Nephron (organoid): Measurements from ENCODE around the gene AGPAT2.

ENCODE experiments used
- H3K27ac Mint-ChIP-seq, 3 experiments: 2 replicates each; pipeline ENCODE4 v1.8.0; 2020; ENCODE audit warnings: mixed read lengths in 3 of 3, mild to moderate bottlenecking in 2 of 3, moderate library complexity in 1 of 3
- H3K27me3 Mint-ChIP-seq: 2 replicates; pipeline ENCODE4 v1.8.0; 2021; ENCODE audit warnings: low read depth, mild to moderate bottlenecking, moderate library complexity, mixed read lengths
- H3K36me3 Mint-ChIP-seq: 2 replicates; pipeline ENCODE4 v1.8.0; 2020; ENCODE audit warnings: low read depth, mixed read lengths
- H3K4me1 Mint-ChIP-seq: 2 replicates; pipeline ENCODE4 v1.8.0; 2020; ENCODE audit warnings: mixed read lengths
- H3K4me3 Mint-ChIP-seq, 3 experiments: 2 replicates each; pipeline ENCODE4 v1.8.0; 2020; ENCODE audit warnings: mild to moderate bottlenecking in 3 of 3, mixed read lengths in 3 of 3, moderate library complexity in 2 of 3
- H3K9me3 Mint-ChIP-seq: 2 replicates; pipeline ENCODE4 v1.8.0; 2020; ENCODE audit warnings: mixed read lengths
- TF ChIP-seq, protein P1 (sequence below), 3 experiments: fragments of 200-600 bp; sonication (generic); IDR thresholded peaks; one replicate each; pipeline ENCODE4 v1.5.0; 2021; ENCODE audit warnings: antibody characterized with exemption in 3 of 3; ENCODE audit not compliant: unreplicated experiment in 3 of 3

Gene AGPAT2

DNA sequence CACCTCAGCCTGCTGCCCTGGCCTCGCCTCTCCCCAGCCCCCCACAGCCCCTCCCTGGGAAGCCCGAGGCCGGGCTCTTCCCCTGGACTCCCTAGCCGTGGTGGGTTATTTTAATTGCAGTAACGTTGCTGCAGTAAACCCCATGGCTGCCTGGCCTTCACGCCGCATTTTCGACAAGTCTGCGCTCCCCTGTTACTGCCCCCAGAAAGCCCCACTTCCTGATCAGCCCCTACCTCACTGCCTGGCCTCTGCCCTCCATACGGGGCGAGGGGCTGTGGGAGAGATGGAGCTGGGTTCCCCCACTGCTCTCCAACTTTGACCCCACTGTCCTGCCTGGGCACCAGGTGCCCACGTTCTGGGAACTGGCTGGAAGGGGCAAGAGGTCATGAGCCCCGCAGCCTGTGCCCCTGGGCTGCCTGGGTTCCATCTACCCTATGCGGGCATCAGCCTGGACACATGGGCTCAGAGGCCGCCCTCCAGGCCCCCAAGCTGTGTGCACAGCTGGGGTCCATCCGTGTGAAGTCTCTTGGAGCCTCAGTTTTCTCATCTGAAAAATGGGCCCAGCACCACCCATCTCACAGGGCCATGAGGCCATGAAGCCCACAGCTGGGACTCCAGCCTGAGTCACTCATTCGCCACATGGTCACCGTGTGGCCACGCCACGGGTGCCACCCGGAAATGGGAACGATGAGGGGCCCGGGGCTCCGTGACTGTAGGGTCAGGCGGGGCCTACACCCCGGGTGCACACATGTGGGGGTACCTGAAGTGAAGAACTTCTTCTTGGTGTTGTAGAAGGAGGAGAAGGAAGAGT, 13.1 kb downstream of the AGPAT2 start:
- TF ChIP-seq, protein P1, sequence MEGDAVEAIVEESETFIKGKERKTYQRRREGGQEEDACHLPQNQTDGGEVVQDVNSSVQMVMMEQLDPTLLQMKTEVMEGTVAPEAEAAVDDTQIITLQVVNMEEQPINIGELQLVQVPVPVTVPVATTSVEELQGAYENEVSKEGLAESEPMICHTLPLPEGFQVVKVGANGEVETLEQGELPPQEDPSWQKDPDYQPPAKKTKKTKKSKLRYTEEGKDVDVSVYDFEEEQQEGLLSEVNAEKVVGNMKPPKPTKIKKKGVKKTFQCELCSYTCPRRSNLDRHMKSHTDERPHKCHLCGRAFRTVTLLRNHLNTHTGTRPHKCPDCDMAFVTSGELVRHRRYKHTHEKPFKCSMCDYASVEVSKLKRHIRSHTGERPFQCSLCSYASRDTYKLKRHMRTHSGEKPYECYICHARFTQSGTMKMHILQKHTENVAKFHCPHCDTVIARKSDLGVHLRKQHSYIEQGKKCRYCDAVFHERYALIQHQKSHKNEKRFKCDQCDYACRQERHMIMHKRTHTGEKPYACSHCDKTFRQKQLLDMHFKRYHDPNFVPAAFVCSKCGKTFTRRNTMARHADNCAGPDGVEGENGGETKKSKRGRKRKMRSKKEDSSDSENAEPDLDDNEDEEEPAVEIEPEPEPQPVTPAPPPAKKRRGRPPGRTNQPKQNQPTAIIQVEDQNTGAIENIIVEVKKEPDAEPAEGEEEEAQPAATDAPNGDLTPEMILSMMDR (IDR thresholded peaks at IDR 0.05; ENCODE audit: unreplicated experiment in 3 of 3) = no peak

DNA sequence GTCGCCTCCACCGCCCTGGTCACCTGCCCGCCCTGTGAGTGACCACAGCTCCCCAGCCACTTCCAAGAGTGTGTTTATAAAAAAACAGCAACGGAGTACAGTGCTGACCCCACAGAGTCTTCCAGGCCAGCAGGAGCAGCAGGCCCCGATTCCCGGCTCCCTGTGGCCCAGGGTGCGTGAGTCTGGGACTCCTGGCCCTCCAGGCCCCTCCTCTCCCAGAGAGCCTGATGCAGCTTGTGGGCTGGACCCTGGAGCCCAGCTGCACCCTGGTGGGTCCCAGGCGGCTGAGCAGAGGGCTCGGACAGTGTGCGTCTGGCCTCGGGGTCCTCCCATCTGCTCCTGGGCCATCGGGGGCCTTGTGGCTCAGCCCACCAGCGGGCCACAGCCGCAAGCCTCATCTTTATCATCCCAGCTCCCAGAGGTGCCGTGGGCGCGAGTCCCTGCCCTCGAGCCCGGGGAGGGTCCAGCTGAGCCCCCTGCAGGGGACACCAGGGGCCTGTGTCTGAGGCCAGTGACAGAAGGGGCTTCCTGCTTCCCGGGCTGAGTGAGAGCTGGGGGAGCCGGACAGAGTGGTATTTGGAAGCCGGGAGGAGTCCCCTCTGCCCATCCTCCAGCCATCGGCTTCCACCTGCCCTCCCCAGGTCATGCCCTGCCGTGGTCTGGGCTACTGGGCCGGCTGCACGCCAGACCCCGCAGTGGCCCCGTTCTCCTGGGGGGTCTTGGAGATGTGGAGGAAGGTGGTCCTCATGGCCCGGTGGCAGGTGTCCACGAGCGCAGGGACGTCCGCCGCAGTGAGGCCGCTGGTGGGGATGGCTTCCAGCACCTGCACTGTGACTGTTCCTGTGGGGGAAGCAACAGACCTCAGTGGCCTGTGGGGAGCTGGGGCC, 13.9 kb downstream of the AGPAT2 start:
- Mint-ChIP-seq H3K36me3 (no peaks in the 10 kb centered on the region), H3K4me3 (no peak overlapping the region), H3K27ac (peak overlapping the region in 1 of 3 experiments; percentile 28), H3K9me3 (no peaks in the 10 kb centered on the region), H3K27me3 (no peaks in the 10 kb centered on the region), H3K4me1 (no peaks in the 10 kb centered on the region)
- TF ChIP-seq, protein P1 (IDR thresholded peaks at IDR 0.05; ENCODE audit: unreplicated experiment in 3 of 3) = no peak

More for the DNA sequence above, 13.1 kb downstream of the AGPAT2 start:
- H3K4me1 Mint-ChIP-seq = no peaks in the 10 kb centered on the region
- H3K9me3 Mint-ChIP-seq = no peaks in the 10 kb centered on the region
- H3K4me3 Mint-ChIP-seq = no peak overlapping the region
- no peaks in the 10 kb centered on the region for H3K36me3 Mint-ChIP-seq
- H3K27me3 Mint-ChIP-seq = no peaks in the 10 kb centered on the region
- no peak overlapping the region for H3K27ac Mint-ChIP-seq

DNA sequence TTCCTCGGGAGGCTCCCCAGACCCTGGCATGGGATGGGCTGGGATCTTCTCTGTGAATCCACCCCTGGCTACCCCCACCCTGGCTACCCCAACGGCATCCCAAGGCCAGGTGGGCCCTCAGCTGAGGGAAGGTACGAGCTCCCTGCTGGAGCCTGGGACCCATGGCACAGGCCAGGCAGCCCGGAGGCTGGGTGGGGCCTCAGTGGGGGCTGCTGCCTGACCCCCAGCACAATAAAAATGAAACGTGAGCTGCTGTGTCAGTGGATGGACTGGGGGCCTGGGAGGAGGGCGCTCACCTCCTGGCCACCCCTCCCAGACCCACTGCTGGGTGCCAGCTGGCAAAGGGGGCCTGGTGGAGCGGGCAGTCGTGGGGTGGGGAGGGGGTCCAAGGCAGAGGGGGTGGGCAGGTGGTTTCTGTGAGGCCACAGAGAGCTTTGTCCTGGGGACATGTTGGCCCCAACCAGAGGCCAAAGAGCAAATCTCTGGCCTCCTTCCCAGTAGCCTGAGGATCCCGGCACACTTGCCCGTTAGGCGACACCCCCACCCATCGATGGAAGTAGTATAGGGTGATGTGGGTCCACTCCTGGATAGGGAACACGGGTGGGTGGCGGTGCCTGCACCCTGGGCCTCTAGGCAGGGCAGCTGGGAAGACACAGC, 14.7 kb downstream of the AGPAT2 start:
- Mint-ChIP-seq H3K27me3 (no peaks in the 10 kb centered on the region), H3K27ac (peak overlapping the region in 1 of 3 experiments; percentile 28), H3K9me3 (no peaks in the 10 kb centered on the region), H3K4me3 (no peak overlapping the region), H3K4me1 (no peaks in the 10 kb centered on the region), H3K36me3 (no peaks in the 10 kb centered on the region)
- TF ChIP-seq, protein P1 (IDR thresholded peaks at IDR 0.05; ENCODE audit: unreplicated experiment in 3 of 3) = no peak

DNA sequence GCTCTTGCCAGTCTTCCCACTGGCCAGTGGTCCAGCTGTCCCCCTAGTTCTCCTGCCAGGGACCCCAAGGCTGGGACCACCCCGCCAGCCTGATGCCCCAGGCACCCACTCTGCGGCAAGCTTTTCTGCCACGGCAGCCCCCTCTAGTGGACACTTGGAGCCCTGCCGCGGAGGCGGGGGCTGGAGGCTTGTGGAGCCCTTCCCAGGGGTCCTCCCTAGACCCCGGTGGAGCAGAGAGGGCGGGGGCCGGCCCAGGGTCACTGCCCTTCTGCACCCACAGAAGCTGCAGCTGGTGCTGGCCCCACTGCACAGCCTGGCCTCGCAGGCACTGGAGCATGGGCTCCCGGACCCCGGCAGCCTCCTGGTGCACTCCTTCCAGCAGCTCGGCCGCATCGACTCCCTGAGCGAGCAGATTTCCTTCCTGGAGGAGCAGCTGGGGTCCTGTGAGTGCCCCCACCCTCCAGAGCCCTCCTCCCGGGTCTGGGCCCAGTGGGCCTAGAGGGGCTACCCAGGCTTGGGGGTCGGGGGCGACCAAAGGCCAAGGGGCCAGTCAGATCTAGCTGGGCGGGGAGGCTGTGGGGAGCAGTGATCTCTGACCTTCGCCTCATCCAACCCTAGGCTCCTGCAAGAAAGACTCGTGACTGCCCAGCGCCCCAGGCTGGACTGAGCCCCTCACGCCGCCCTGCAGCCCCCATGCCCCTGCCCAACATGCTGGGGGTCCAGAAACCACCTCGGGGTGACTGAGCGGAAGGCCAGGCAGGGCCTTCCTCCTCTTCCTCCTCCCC, 15.4 kb downstream of the AGPAT2 start:
- no peaks in the 10 kb centered on the region for H3K36me3 Mint-ChIP-seq
- H3K4me1 Mint-ChIP-seq = no peaks in the 10 kb centered on the region
- H3K27ac Mint-ChIP-seq = no peak overlapping the region
- TF ChIP-seq, protein P1 (IDR thresholded peaks at IDR 0.05; ENCODE audit: unreplicated experiment in 3 of 3) = peak; percentile 85 to 92 (median 90)
- H3K27me3 Mint-ChIP-seq = no peaks in the 10 kb centered on the region
- H3K9me3 Mint-ChIP-seq = no peaks in the 10 kb centered on the region
- no peak overlapping the region for H3K4me3 Mint-ChIP-seq

DNA sequence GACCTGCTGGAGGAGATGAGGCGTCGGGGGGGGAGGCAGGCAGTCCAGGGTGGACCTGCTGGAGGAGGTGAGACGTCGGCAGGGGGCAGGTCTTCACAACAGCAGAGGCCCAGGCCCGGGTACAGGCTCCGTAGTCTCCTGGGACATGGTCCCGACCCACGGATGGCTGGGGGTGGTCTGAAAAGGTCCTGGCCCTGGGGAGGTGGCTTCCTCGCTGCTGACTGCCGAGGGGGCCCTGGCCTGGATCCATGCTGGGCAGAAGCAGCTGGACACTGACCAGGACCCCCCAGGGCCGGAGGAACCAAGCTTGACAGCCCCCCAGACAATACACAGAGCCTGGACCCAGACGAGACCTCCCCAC, 16.0 kb downstream of the AGPAT2 start:
- Mint-ChIP-seq H3K27ac (no peak overlapping the region), H3K9me3 (no peaks in the 10 kb centered on the region), H3K36me3 (no peaks in the 10 kb centered on the region), H3K4me3 (no peak overlapping the region), H3K27me3 (no peaks in the 10 kb centered on the region), H3K4me1 (no peaks in the 10 kb centered on the region)
- TF ChIP-seq, protein P1 (IDR thresholded peaks at IDR 0.05; ENCODE audit: unreplicated experiment in 3 of 3) = no peak
